ENCODE measurements around the gene ZNF845. TPM values are rescaled to one million over a fixed set of nuclear protein-coding genes. Genes with fewer than 3 reads are reported as not detected.

ZNF845 gene
- total RNA-seq, 2 experiments from 2014 or later = 6.8 to 7.2 TPM

DNA sequence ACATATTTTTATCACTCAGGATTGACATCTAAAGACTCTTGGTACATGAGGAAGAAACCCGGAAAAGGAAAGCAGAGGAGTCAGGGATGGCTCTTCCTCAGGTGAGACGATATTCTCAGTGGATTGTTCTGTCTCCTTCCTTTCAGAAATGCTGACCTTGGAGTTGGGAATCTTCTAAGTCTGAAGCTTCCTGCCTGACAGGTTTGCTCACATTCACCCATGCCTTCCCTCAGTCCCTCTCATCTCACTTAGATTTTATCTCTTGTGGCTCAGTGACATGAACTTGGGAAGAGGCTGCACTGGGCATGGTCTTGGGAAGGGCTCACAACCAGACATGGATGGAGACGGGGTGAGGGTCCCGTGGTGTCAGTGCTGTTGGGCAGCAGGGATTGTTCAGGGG, 38.6 kb downstream of the ZNF845 start:
- DNase-seq (ENCODE audit: low spot score) = no peak
- Histone ChIP-seq H3K9me3 (ENCODE audit: low read length) (no peaks in the 10 kb centered on the region), H3K27ac (ENCODE audit: low read depth, low read length, poor library complexity, severe bottlenecking) (no peak overlapping the region), H2AFZ (ENCODE audit: low read length) (no peak overlapping the region), H4K20me1 (ENCODE audit: insufficient read depth, low read length) (no peaks in the 10 kb centered on the region), H3K79me2 (ENCODE audit: insufficient read depth, low read depth, low read length) (peaks cover 1% of the 10 kb centered on the region; the same call in 1 of the 2 replicates), H3K4me3 (ENCODE audit: low read depth, low read length, poor library complexity, severe bottlenecking) (no peak overlapping the region), H3K4me2 (ENCODE audit: low read length) (no peak overlapping the region), H3K36me3 (ENCODE audit: insufficient read depth, low read length) (peaks cover 68% of the 10 kb centered on the region), H3K9me2 (ENCODE audit: insufficient read depth, low read length) (no peaks in the 10 kb centered on the region), H3K4me1 (ENCODE audit: insufficient read depth, low read length, poor library complexity, severe bottlenecking) (peaks cover under 1% of the 10 kb centered on the region)
- BruUV-seq (replicated peaks) = no TSS peak
- no peak for TF ChIP-seq EZH2phosphoT487 (IDR thresholded peaks at IDR 0.05; ENCODE audit: borderline replicate concordance, low read depth, low read length)
- TF ChIP-seq CTCF (conservative IDR thresholded peaks at IDR 0.05; ENCODE audit: low read length) = no peak
- POLR2A ChIA-PET = no interaction called here
- CTCF ChIA-PET (ENCODE audit: unreplicated experiment) = no interaction called here
- intact Hi-C loops (cut with micrococcal nuclease; ENCODE audit: unreplicated experiment) = no loop called here

DNA sequence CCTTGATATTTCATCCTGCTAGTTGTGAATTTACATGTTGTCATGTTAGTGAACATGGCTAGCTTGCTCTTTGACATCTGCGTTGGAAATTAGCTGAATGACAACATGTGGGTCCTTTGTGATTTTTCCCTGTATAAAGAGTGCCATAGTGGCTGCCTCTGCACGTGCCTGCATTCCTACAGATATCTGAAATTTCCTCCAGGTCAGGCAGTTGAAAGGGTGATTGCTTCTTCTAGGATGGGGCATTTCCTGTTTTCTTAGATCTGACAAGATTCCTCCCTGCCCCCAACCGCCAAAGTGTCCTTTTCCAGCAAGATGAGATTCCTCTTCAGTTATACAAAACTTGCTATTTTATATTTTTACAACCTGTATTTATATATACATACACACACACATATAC, 40.7 kb downstream of the ZNF845 start:
- no peak overlapping the region for H3K27ac ChIP-seq (ENCODE audit: low read depth, low read length, poor library complexity, severe bottlenecking)

More for the DNA sequence above, 40.7 kb downstream of the ZNF845 start:
- no peak overlapping the region for H2AFZ ChIP-seq (ENCODE audit: low read length)
- H3K9me3 ChIP-seq (ENCODE audit: low read length) = no peaks in the 10 kb centered on the region
- no TSS peak for BruUV-seq (replicated peaks)
- peaks cover 78% of the 10 kb centered on the region for H3K36me3 ChIP-seq (ENCODE audit: insufficient read depth, low read length)
- ChIA-PET CTCF (ENCODE audit: unreplicated experiment) (no interaction called here), POLR2A (no interaction called here)
- no peaks in the 10 kb centered on the region for H3K9me2 ChIP-seq (ENCODE audit: insufficient read depth, low read length)
- H3K4me3 ChIP-seq (ENCODE audit: low read depth, low read length, poor library complexity, severe bottlenecking) = no peak overlapping the region
- H3K79me2 ChIP-seq (ENCODE audit: insufficient read depth, low read depth, low read length) = no peaks in the 10 kb centered on the region
- no peaks in the 10 kb centered on the region for H3K4me1 ChIP-seq (ENCODE audit: insufficient read depth, low read length, poor library complexity, severe bottlenecking)
- H4K20me1 ChIP-seq (ENCODE audit: insufficient read depth, low read length) = no peaks in the 10 kb centered on the region
- TF ChIP-seq CTCF (conservative IDR thresholded peaks at IDR 0.05; ENCODE audit: low read length) (no peak), EZH2phosphoT487 (IDR thresholded peaks at IDR 0.05; ENCODE audit: borderline replicate concordance, low read depth, low read length) (no peak)
- DNase-seq (ENCODE audit: low spot score) = no peak
- no peak overlapping the region for H3K4me2 ChIP-seq (ENCODE audit: low read length)
- intact Hi-C loops (cut with micrococcal nuclease; ENCODE audit: unreplicated experiment) = no loop called here
